ENCODE results near the gene SMIM1. TPM values are rescaled to one million over a fixed set of nuclear protein-coding genes. Genes with fewer than 3 reads are reported as not detected.

Gene SMIM1
- total and polyA plus RNA-seq, 9 of the 15 experiments (the other 6 are each of a cell fraction or from before 2014, with no cell fraction given), result 2.3 to 125 (median 24.3) TPM

DNA sequence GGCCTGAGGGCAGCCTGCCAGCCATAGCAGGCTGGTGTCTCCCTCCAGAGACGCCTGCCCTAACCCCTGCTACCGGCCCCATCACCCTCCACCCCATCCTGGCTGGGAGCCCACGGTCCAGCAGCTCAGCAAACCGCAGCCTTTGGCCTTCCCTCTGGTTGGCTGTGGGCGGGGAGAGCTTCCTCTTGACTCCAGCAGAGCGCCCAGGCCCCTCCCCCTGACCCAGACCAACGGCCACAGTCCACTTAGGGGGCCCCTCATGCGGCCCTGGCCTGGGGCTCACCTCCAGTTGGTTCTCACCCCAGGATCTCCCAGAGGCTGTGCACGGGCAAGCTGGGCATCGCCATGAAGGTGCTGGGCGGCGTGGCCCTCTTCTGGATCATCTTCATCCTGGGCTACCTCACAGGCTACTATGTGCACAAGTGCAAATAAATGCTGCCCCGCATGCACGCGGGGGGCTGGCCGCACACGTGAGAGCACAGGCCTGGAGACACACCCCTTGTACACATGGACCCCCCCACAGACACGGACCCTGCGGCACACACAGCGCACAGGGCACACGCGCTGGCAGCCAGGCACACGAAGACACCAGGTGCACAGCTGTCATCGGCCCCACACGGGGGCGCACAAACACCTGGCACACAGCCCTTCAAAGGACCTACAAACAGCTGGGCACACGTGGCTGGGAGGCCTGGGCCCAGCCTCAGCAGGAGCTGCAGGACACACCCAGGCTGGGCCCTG, 3.1 kb downstream of the SMIM1 start (continued):
- TF ChIP-seq, protein P1, sequence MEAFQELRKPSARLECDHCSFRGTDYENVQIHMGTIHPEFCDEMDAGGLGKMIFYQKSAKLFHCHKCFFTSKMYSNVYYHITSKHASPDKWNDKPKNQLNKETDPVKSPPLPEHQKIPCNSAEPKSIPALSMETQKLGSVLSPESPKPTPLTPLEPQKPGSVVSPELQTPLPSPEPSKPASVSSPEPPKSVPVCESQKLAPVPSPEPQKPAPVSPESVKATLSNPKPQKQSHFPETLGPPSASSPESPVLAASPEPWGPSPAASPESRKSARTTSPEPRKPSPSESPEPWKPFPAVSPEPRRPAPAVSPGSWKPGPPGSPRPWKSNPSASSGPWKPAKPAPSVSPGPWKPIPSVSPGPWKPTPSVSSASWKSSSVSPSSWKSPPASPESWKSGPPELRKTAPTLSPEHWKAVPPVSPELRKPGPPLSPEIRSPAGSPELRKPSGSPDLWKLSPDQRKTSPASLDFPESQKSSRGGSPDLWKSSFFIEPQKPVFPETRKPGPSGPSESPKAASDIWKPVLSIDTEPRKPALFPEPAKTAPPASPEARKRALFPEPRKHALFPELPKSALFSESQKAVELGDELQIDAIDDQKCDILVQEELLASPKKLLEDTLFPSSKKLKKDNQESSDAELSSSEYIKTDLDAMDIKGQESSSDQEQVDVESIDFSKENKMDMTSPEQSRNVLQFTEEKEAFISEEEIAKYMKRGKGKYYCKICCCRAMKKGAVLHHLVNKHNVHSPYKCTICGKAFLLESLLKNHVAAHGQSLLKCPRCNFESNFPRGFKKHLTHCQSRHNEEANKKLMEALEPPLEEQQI (IDR thresholded peaks at IDR 0.05), result no peak
- TF ChIP-seq PTTG1 (tag; IDR thresholded peaks at IDR 0.05; ENCODE audit: low read depth) (no peak), TRIM24 (IDR thresholded peaks at IDR 0.05) (0 out of 4 replicates have a peak, but pooled peaks of 1 of the 2 experiments have one; percentile 52), CHCHD3 (CRISPR knock-in tag; IDR thresholded peaks at IDR 0.05) (peak; percentile 42; the same call in 1 of the 2 replicates), MAFG (tag; conservative IDR thresholded peaks at IDR 0.05) (no peak), NBN (IDR thresholded peaks at IDR 0.05; ENCODE audit: low read depth) (peak; percentile 62; the same call in 1 of the 2 replicates)
- TF ChIP-seq, protein P2, sequence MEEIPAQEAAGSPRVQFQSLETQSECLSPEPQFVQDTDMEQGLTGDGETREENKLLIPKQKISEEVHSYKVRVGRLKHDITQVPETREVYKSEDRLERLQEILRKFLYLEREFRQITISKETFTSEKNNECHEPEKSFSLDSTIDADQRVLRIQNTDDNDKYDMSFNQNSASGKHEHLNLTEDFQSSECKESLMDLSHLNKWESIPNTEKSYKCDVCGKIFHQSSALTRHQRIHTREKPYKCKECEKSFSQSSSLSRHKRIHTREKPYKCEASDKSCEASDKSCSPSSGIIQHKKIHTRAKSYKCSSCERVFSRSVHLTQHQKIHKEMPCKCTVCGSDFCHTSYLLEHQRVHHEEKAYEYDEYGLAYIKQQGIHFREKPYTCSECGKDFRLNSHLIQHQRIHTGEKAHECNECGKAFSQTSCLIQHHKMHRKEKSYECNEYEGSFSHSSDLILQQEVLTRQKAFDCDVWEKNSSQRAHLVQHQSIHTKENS (CRISPR knock-in tag; IDR thresholded peaks at IDR 0.05), result 0 out of 2 replicates have a peak, but pooled peaks have one; percentile 11
- TF ChIP-seq, protein P3, sequence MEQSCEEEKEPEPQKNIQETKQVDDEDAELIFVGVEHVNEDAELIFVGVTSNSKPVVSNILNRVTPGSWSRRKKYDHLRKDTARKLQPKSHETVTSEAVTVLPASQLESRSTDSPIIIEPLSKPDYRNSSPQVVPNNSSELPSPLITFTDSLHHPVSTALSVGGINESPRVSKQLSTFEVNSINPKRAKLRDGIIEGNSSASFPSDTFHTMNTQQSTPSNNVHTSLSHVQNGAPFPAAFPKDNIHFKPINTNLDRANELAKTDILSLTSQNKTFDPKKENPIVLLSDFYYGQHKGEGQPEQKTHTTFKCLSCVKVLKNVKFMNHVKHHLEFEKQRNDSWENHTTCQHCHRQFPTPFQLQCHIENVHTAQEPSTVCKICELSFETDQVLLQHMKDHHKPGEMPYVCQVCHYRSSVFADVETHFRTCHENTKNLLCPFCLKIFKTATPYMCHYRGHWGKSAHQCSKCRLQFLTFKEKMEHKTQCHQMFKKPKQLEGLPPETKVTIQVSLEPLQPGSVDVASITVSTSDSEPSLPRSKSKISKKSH (CRISPR knock-in tag; IDR thresholded peaks at IDR 0.05), result no peak; the same call in 1 of the 2 replicates
- TF ChIP-seq, protein P4, sequence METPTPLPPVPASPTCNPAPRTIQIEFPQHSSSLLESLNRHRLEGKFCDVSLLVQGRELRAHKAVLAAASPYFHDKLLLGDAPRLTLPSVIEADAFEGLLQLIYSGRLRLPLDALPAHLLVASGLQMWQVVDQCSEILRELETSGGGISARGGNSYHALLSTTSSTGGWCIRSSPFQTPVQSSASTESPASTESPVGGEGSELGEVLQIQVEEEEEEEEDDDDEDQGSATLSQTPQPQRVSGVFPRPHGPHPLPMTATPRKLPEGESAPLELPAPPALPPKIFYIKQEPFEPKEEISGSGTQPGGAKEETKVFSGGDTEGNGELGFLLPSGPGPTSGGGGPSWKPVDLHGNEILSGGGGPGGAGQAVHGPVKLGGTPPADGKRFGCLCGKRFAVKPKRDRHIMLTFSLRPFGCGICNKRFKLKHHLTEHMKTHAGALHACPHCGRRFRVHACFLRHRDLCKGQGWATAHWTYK (CRISPR knock-in tag; IDR thresholded peaks at IDR 0.05), result peak; percentile 68; the same call in 1 of the 2 replicates
- TF ChIP-seq, protein P5, sequence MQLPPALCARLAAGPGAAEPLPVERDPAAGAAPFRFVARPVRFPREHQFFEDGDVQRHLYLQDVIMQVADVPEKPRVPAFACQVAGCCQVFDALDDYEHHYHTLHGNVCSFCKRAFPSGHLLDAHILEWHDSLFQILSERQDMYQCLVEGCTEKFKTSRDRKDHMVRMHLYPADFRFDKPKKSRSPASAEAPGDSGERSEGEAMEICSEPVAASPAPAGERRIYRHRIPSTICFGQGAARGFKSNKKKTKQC (CRISPR knock-in tag; IDR thresholded peaks at IDR 0.05), result peak; percentile 91
- TF ChIP-seq, protein P6, sequence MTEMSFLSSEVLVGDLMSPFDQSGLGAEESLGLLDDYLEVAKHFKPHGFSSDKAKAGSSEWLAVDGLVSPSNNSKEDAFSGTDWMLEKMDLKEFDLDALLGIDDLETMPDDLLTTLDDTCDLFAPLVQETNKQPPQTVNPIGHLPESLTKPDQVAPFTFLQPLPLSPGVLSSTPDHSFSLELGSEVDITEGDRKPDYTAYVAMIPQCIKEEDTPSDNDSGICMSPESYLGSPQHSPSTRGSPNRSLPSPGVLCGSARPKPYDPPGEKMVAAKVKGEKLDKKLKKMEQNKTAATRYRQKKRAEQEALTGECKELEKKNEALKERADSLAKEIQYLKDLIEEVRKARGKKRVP (CRISPR knock-in tag; IDR thresholded peaks at IDR 0.05), result no peak
- TF ChIP-seq, protein P7, sequence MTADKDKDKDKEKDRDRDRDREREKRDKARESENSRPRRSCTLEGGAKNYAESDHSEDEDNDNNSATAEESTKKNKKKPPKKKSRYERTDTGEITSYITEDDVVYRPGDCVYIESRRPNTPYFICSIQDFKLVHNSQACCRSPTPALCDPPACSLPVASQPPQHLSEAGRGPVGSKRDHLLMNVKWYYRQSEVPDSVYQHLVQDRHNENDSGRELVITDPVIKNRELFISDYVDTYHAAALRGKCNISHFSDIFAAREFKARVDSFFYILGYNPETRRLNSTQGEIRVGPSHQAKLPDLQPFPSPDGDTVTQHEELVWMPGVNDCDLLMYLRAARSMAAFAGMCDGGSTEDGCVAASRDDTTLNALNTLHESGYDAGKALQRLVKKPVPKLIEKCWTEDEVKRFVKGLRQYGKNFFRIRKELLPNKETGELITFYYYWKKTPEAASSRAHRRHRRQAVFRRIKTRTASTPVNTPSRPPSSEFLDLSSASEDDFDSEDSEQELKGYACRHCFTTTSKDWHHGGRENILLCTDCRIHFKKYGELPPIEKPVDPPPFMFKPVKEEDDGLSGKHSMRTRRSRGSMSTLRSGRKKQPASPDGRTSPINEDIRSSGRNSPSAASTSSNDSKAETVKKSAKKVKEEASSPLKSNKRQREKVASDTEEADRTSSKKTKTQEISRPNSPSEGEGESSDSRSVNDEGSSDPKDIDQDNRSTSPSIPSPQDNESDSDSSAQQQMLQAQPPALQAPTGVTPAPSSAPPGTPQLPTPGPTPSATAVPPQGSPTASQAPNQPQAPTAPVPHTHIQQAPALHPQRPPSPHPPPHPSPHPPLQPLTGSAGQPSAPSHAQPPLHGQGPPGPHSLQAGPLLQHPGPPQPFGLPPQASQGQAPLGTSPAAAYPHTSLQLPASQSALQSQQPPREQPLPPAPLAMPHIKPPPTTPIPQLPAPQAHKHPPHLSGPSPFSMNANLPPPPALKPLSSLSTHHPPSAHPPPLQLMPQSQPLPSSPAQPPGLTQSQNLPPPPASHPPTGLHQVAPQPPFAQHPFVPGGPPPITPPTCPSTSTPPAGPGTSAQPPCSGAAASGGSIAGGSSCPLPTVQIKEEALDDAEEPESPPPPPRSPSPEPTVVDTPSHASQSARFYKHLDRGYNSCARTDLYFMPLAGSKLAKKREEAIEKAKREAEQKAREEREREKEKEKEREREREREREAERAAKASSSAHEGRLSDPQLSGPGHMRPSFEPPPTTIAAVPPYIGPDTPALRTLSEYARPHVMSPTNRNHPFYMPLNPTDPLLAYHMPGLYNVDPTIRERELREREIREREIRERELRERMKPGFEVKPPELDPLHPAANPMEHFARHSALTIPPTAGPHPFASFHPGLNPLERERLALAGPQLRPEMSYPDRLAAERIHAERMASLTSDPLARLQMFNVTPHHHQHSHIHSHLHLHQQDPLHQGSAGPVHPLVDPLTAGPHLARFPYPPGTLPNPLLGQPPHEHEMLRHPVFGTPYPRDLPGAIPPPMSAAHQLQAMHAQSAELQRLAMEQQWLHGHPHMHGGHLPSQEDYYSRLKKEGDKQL (CRISPR knock-in tag; IDR thresholded peaks at IDR 0.05; ENCODE audit: borderline replicate concordance), result 0 out of 2 replicates have a peak, but pooled peaks have one; percentile 93
